ENCODE measurements around the gene ZNF165. TPM values are rescaled to one million over a fixed set of nuclear protein-coding genes. Genes with fewer than 3 reads are reported as not detected.

Gene ZNF165
- total and polyA plus RNA-seq, 2 of the 8 experiments (the other 6 are each of a cell fraction or from before 2014, with no cell fraction given), result 1.2 to 9.3 TPM

DNA sequence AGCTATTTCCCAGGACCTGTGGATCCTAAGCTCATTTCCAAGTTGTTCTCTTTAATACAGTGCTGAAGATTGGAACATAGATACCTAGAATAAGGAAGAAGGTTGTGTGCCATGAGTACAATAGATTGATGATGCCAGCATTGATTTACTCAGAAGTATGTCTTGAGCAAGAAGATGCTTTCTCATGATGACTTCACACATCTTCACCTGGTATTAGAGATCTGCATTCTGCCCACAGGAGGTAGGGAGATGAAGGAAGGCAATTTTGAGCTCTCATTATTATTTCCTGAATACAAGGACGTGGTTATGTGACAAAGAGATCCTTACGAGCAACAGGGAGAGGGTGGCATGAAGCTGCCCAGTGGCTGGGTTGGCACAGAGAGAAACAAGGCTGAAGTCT lies 20.0 kb upstream of the ZNF165 start (continued):
- TF ChIP-seq, protein P1, sequence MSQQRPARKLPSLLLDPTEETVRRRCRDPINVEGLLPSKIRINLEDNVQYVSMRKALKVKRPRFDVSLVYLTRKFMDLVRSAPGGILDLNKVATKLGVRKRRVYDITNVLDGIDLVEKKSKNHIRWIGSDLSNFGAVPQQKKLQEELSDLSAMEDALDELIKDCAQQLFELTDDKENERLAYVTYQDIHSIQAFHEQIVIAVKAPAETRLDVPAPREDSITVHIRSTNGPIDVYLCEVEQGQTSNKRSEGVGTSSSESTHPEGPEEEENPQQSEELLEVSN (IDR thresholded peaks at IDR 0.05), result no peak
- TF ChIP-seq EGR1 (IDR thresholded peaks at IDR 0.05; ENCODE audit: borderline replicate concordance, low read depth, low read length) (no peak), NANOG (IDR thresholded peaks at IDR 0.05; ENCODE audit: insufficient read depth, low read depth, low read length, poor library complexity, severe bottlenecking) (no peak), SP2 (IDR thresholded peaks at IDR 0.05; ENCODE audit: low read length) (no peak)
